GM12891 (cell line): ENCODE results near the gene PCDHGC5.

Source experiments
- POLR2A ChIP-seq: IDR thresholded peaks from 2 replicates; pipeline ENCODE4 v1.6.1; 2011; ENCODE audit warnings: low read depth, low read length, control low read depth
- POLR2AphosphoS5 ChIP-seq: IDR thresholded peaks from 2 replicates; pipeline ENCODE4 v1.6.1; 2011; ENCODE audit warnings: low read depth, low read length, control low read depth
- POU2F2 ChIP-seq: IDR thresholded peaks from 2 replicates; pipeline ENCODE4 v1.6.1; 2011; ENCODE audit warnings: low read depth, mild to moderate bottlenecking, control low read depth, low read length, moderate library complexity
- SPI1 ChIP-seq: IDR thresholded peaks from 2 replicates; pipeline ENCODE4 v1.6.1; 2011; ENCODE audit warnings: low read depth, low read length, control low read depth
- TAF1 ChIP-seq: IDR thresholded peaks from 2 replicates; pipeline ENCODE4 v1.6.1; 2011; ENCODE audit warnings: low read depth, low read length, control low read depth

DNA sequence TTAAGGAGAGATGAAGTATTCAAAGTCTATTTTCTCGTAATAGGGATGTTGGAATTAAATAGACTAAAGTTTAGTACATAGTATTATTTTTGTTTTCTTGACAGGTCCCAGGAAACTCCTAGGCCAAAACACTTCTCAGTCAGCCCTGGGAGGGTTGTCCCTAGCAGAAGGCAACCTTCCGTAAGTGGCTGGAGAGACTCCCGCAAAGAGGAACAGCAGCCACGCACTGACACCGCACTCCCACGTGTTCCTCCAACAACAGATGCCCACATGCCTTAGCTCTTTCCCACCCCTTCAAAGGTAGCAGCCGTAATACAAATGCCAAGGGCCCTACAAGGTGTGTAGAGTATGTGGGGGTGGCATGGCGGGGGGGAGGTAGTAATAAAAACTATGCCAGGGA is 28.4 kb downstream of the PCDHGC5 start:
- no peak for TF ChIP-seq POLR2AphosphoS5
- no peak for TF ChIP-seq POLR2A
- TF ChIP-seq TAF1: no peak
- TF ChIP-seq SPI1: no peak
- no peak for TF ChIP-seq POU2F2
